B cell (primary cell): ENCODE measurements around the gene SFSWAP. TPM values are rescaled to one million over a fixed set of nuclear protein-coding genes. Genes with fewer than 3 reads are reported as not detected.
A peak's percentile ranks its signal among the peaks of the same experiment; 100 is the strongest.

Experiments used
- ATAC-seq: fragments of 200-7000 bp; cut with Tn5 transposase; one replicate; pipeline ENCODE4 v1.10.0; 2021; ENCODE audit warnings: low read depth, mild to moderate bottlenecking, moderate number of reproducible peaks, moderate library complexity
- CTCF ChIA-PET: fragments of 350-600 bp; sonication (Branson Sonifier 250); formaldehyde crosslinking; loops from one replicate; lab custom pipeline; 2021; ENCODE audit warnings: antibody characterized with exemption, inconsistent platforms; lab: Charles Lee
- POLR2A ChIA-PET: fragments of 350-600 bp; sonication (Branson Sonifier 250); formaldehyde crosslinking; loops from one replicate; lab custom pipeline; 2021; ENCODE audit warnings: antibody characterized with exemption; lab: Charles Lee
- DNase-seq: peaks from one replicate; pipeline ENCODE4 v3.0.0; 2013
- H2AFZ ChIP-seq: 2 replicates; pipeline ENCODE4 v1.6.1; 2012; ENCODE audit warnings: mild to moderate bottlenecking, low read depth, low read length; ENCODE audit not compliant: insufficient read depth, poor library complexity, severe bottlenecking
- H3K27ac ChIP-seq, 2 donors: 1 replicate in 1 of 2; 2 replicates in 1 of 2; pipeline ENCODE4 v1.5.1; 2012 to 2013; ENCODE audit warnings: low read length in 2 of 2, mild to moderate bottlenecking in 2 of 2, moderate library complexity in 1 of 2
- H3K27me3 ChIP-seq, 4 experiments: fragments of 200-600 bp in 1 of 4; sonication (generic) in 1 of 4; replicated peaks in 1 of 4; 1 replicate in 2 of 4; 2 replicates in 2 of 4; pipeline versions ENCODE4 v1.6.1 to v1.7.0; 2013 to 2016; ENCODE audit warnings: low read length in 3 of 4, mild to moderate bottlenecking in 2 of 4, mixed read lengths in 1 of 4, moderate library complexity in 1 of 4; ENCODE audit not compliant: insufficient read depth in 4 of 4, control insufficient read depth in 3 of 4; ENCODE audit errors: control extremely low read depth in 1 of 4
- H3K36me3 ChIP-seq, 2 experiments: replicated peaks in 1 of 2; 1 replicate in 1 of 2; 2 replicates in 1 of 2; pipeline versions ENCODE4 v1.6.1 to v1.7.1; 2013; ENCODE audit warnings: low read length in 1 of 2; ENCODE audit not compliant: insufficient read depth in 2 of 2, control insufficient read depth in 1 of 2; ENCODE audit errors: control extremely low read depth in 1 of 2, extremely low read depth in 1 of 2
- H3K4me1 ChIP-seq, 2 donors: fragments of 200-600 bp in 1 of 2; sonication (generic) in 1 of 2; 1 replicate in 1 of 2; 2 replicates in 1 of 2; pipeline versions ENCODE4 v1.5.1 to v1.6.1; 2013 to 2017; ENCODE audit warnings: low read length in 2 of 2; ENCODE audit not compliant: control insufficient read depth in 2 of 2, insufficient read depth in 2 of 2
- H3K4me2 ChIP-seq: replicated peaks from 2 replicates; pipeline ENCODE3; 2012; ENCODE audit warnings: mild to moderate bottlenecking, low read depth, low read length; ENCODE audit not compliant: poor library complexity, severe bottlenecking
- H3K4me3 ChIP-seq, 5 experiments: fragments of 200-600 bp in 1 of 5; sonication (generic) in 1 of 5; 1 replicate in 3 of 5; 2 replicates in 2 of 5; pipeline versions ENCODE4 v1.5.1 to v1.7.0; 2011 to 2016; ENCODE audit warnings: low read length in 4 of 5, mild to moderate bottlenecking in 4 of 5, low read depth in 2 of 5, control low read depth in 1 of 5, moderate library complexity in 1 of 5; ENCODE audit not compliant: insufficient read depth in 1 of 5; ENCODE audit errors: control extremely low read depth in 1 of 5, extremely low read depth in 1 of 5
- H3K79me2 ChIP-seq: fragments of 200-600 bp; sonication (generic); one replicate; pipeline ENCODE4 v1.6.0; 2016; ENCODE audit warnings: low read length; ENCODE audit not compliant: control insufficient read depth, insufficient read depth
- H3K9ac ChIP-seq: fragments of 200-600 bp; sonication (generic); 2 replicates; pipeline ENCODE4 v1.6.1; 2017; ENCODE audit warnings: mild to moderate bottlenecking, low read length, moderate library complexity
- H3K9me3 ChIP-seq, 3 donors: one replicate each; pipeline versions ENCODE4 v1.6.1 to v1.7.1; 2013; ENCODE audit warnings: low read length in 2 of 3; ENCODE audit not compliant: control insufficient read depth in 2 of 3, insufficient read depth in 1 of 3; ENCODE audit errors: control extremely low read depth in 1 of 3
- H4K20me1 ChIP-seq: 2 replicates; pipeline ENCODE4 v1.6.0; 2012; ENCODE audit warnings: mild to moderate bottlenecking, low read length; ENCODE audit not compliant: insufficient read depth, control insufficient read depth, poor library complexity, severe bottlenecking
- H3K27ac Mint-ChIP-seq: one replicate; pipeline ENCODE4 v1.8.0; 2021; ENCODE audit warnings: mixed read lengths
- H3K27me3 Mint-ChIP-seq: one replicate; pipeline ENCODE4 v1.8.0; 2021; ENCODE audit warnings: mixed read lengths
- H3K4me1 Mint-ChIP-seq: one replicate; pipeline ENCODE4 v1.8.0; 2021; ENCODE audit warnings: mixed read lengths
- H3K4me3 Mint-ChIP-seq: one replicate; pipeline ENCODE4 v1.8.0; 2021; ENCODE audit warnings: mixed read lengths
- H3K9me3 Mint-ChIP-seq: one replicate; pipeline ENCODE4 v1.8.0; 2022; ENCODE audit warnings: mixed read lengths; ENCODE audit not compliant: insufficient read depth
- EZH2 ChIP-seq: IDR thresholded peaks from 2 replicates; pipeline ENCODE4 v1.6.1; 2012; ENCODE audit warnings: borderline replicate concordance, low read depth, mild to moderate bottlenecking, moderate library complexity, low read length; ENCODE audit not compliant: insufficient read depth, poor library complexity, severe bottlenecking
- WGBS: methylation state at CpG from one replicate; pipeline ENCODE4 v1.1.5; 2013; ENCODE audit warnings: missing lambda C conversion rate; ENCODE audit not compliant: insufficient coverage; 5-methylcytosine and 5-hydroxymethylcytosine counted together
- intact Hi-C: fragments of 100-400 bp; cut with micrococcal nuclease; formaldehyde crosslinking; loops from one replicate; pipeline ENCODE4 v1.10.0; 2022
- polyA plus RNA-seq: library from polyadenylated mRNA; depleted of rRNA; stranded (reverse); fragments of >200 nt; gene quantifications from 2 replicates; pipeline ENCODE4 v1.2.3, GENCODE V29; 2012
- total RNA-seq, 2 donors: library from RNA; stranded (reverse); fragments of 120-200 nt in 1 of 2; gene quantifications; 1 replicate in 1 of 2; 2 replicates in 1 of 2; pipeline versions ENCODE4 v1.2.3 to v1.2.4, GENCODE V29; 2013 to 2022
- TF ChIP-seq, protein P1 (sequence below): fragments of 200-600 bp; IDR thresholded peaks from one replicate; pipeline ENCODE4 v1.8.0; 2022; ENCODE audit warnings: antibody characterized with exemption, mild to moderate bottlenecking

SFSWAP gene
- total and polyA plus RNA-seq, 2 donors (not counting 1 experiment from before 2014, with no cell fraction given) = 69.3 to 122 TPM

DNA sequence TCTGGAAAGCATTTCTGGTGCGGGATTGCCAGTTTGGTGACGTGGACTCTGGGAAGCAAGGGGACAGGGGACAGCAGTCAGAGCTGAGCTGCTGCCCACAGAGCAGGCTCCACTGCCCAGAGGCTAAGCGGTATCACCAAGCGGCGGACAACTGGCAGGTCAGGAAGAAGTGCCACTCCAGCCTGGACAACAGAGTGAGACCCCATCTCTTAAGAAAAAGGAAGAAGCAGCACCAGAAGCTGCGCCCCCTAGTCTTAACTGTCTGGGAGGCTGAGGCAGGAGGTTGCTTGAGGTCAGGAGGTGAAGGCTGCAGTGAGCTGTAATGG lies 85.5 kb downstream of the SFSWAP start:
- H3K9me3 Mint-ChIP-seq = no peaks in the 10 kb centered on the region
- H3K4me3 ChIP-seq = peak overlapping the region in 1 of 5 experiments; percentile 10
- H3K4me1 ChIP-seq = peaks cover 16 to 23% of the 10 kb centered on the region in 2 donors
- no peaks in the 10 kb centered on the region for H3K79me2 ChIP-seq
- over 99% methylated on average over 6 of the region's 6 CpGs for WGBS
- H3K36me3 ChIP-seq = peaks cover 0 to 42% of the 10 kb centered on the region in 2 experiments
- POLR2A ChIA-PET = interaction anchor here (1.6 kb wide), 1 partner anchor 23 kb away, joined by 4 read pairs; no protein-coding TSS in a partner anchor
- DNase-seq (no peak), ATAC-seq (no peak)
- peak overlapping the region; percentile 48 for H3K4me3 Mint-ChIP-seq
- H3K27me3 Mint-ChIP-seq = no peaks in the 10 kb centered on the region
- no peaks in the 10 kb centered on the region for H4K20me1 ChIP-seq
- TF ChIP-seq, protein P1, sequence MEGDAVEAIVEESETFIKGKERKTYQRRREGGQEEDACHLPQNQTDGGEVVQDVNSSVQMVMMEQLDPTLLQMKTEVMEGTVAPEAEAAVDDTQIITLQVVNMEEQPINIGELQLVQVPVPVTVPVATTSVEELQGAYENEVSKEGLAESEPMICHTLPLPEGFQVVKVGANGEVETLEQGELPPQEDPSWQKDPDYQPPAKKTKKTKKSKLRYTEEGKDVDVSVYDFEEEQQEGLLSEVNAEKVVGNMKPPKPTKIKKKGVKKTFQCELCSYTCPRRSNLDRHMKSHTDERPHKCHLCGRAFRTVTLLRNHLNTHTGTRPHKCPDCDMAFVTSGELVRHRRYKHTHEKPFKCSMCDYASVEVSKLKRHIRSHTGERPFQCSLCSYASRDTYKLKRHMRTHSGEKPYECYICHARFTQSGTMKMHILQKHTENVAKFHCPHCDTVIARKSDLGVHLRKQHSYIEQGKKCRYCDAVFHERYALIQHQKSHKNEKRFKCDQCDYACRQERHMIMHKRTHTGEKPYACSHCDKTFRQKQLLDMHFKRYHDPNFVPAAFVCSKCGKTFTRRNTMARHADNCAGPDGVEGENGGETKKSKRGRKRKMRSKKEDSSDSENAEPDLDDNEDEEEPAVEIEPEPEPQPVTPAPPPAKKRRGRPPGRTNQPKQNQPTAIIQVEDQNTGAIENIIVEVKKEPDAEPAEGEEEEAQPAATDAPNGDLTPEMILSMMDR = no peak
- no peak for TF ChIP-seq EZH2
- H3K27ac Mint-ChIP-seq = peak overlapping the region; percentile 77
- peak overlapping the region in 1 of 2 donors; percentile 24 for H3K27ac ChIP-seq
- peaks cover 27% of the 10 kb centered on the region for H3K4me1 Mint-ChIP-seq
- no peak overlapping the region for H2AFZ ChIP-seq
- H3K9ac ChIP-seq = peak overlapping the region; percentile 22
- H3K4me2 ChIP-seq = peak overlapping the region; percentile 66
- peaks cover 0 to 1% (median 0%) of the 10 kb centered on the region in 3 donors for H3K9me3 ChIP-seq
- CTCF ChIA-PET = interaction anchor here (0.7 to 1.3 kb wide), 2 partner anchors 41 to 209 kb away, joined by 3 to 5 read pairs; no protein-coding TSS in a partner anchor
- intact Hi-C loops = no loop called here
- no peaks in the 10 kb centered on the region for H3K27me3 ChIP-seq

DNA sequence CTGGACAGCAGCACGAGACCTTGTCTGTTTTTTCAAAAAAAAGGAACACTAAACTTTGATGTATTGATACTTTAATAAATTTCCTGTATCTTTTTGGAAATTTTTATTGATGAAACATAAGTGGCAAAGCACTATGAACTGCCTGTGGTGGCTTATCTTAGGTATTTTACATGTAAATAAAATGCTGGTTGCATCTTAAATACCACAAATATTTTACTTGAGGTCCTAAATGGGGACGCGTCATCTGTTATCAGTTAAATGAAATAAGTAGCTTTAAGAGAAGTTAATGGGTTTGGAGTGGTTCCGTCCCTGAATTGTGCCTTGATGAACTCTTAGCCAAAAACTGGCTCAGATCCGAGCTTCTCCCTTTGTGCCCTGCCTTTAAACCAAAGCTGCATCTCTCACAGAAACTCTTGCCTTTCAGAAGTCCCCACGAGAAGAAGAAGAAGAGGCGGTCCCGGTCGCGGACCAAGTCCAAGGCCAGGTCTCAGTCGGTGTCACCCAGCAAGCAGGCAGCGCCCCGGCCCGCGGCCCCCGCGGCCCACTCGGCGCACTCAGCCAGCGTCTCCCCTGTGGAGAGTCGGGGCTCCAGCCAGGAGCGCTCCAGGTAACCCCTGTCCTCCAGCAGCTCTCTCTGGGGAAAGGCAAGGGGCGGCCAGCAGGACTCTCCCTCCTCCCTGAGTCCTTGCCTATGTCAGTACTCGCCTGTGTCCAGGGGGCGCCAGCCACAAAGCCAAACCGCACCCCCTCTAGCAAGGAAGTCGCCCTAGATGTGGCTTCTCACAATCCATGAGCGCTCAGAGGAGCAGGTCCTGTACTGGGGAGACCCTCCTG lies 86.1 kb downstream of the SFSWAP start:
- DNase-seq (no peak), ATAC-seq (no peak)
- H3K9me3 ChIP-seq = peaks cover 0 to 6% (median 0%) of the 10 kb centered on the region in 3 donors
- POLR2A ChIA-PET = interaction anchor here (1.6 kb wide), 1 partner anchor 24 kb away, joined by 4 read pairs; no protein-coding TSS in a partner anchor
- Mint-ChIP-seq H3K9me3 (no peaks in the 10 kb centered on the region), H3K27ac (no peak overlapping the region), H3K4me1 (peaks cover 27% of the 10 kb centered on the region), H3K27me3 (no peaks in the 10 kb centered on the region), H3K4me3 (no peak overlapping the region)
- CTCF ChIA-PET = interaction anchor here (0.7 to 1.3 kb wide), 2 partner anchors 42 to 210 kb away, joined by 3 to 5 read pairs; no protein-coding TSS in a partner anchor
- WGBS = 98% methylated on average over 25 of the region's 28 CpGs
- H4K20me1 ChIP-seq = no peaks in the 10 kb centered on the region
- H3K4me3 ChIP-seq = no peak overlapping the region
- no peak for TF ChIP-seq EZH2
- TF ChIP-seq, protein P1 = no peak
- H3K36me3 ChIP-seq = peaks cover 0 to 42% of the 10 kb centered on the region in 2 experiments
- no peak overlapping the region for H2AFZ ChIP-seq
- intact Hi-C loops = no loop called here
- peak overlapping the region in 1 of 2 donors; percentile 24 for H3K27ac ChIP-seq
- no peaks in the 10 kb centered on the region for H3K79me2 ChIP-seq
- peak overlapping the region; percentile 66 for H3K4me2 ChIP-seq
- H3K4me1 ChIP-seq = peaks cover 16 to 23% of the 10 kb centered on the region in 2 donors
- H3K9ac ChIP-seq = no peak overlapping the region
- no peaks in the 10 kb centered on the region for H3K27me3 ChIP-seq
